ENCODE measurements around the gene PTPN14.

Gene PTPN14

DNA sequence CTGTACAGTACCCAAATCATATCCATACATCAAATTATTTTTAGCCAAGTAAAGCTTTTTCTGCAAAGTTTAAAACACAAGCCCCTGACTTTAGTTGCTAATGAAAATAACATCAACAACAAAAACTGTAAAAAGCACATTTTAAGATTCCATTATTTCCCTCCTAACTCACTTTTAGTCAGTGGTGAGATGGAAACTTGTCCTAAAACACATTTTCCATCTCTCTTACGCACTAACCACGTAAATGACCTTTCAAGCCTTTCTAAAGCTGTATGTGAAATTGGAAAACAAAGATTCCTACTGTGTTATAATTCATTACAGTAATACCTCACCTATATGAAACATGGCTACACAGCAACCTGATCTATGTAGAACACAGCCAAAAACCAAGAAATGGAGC is 77.5 kb downstream of the PTPN14 start:
- DNase-seq, result no peak

DNA sequence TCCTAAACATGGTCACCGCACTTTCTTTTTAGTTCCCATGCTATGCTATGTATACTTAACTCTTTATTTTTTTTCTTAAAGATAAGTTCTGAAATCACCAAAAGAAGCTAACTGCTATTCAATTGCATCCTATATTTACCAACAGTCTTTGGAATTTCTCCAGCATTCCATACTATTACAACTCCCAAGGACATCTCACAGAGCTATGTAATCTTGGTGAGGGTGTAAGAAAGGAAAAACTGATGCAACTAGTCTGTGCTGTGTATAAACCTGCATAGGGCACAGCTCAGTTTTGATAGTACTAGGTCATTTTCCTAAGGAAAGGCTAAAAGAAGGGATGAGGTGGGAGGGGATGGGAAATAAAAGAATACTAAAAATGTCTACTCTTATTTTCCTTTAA is 78.0 kb downstream of the PTPN14 start:
- DNase-seq, result no peak

DNA sequence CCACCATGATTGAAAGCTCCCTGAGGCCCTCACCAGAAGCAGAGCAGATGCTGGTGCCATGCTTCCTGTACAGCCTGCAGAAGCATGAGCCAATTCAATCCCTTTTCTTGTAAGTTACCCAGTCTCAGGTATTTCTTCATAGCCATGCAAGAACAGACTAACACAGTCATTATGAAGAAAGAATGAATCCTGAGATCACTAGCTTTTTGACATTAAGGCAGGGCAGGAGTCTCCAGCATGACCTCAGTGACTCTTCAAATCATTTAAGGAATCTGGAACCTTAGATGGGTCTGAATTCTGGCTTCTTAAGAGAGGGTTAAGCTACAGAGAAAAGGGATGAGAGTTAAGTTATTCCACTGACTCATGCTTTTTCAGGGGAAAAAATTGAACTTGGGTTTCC is 79.0 kb downstream of the PTPN14 start:
- DNase-seq, result no peak

DNA sequence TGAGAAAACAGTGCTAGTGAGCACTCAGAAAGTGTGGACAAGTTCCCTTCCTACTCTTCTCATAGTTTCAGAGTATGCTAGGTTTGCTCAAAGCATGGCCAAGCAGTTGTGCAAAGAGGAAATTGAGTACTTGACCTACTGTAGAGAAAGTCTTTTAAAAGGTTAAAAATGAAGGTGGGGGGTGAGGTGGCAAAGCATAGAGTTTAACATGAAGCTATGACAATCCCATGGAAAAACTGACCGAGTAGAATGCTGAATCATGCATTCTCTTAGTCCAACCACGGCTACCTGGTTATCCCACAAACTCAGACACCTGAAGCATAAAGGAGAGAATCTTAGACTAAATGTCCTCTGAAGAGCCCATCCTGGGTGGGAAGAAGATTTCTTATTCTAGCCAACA is 79.9 kb downstream of the PTPN14 start:
- DNase-seq, result no peak

DNA sequence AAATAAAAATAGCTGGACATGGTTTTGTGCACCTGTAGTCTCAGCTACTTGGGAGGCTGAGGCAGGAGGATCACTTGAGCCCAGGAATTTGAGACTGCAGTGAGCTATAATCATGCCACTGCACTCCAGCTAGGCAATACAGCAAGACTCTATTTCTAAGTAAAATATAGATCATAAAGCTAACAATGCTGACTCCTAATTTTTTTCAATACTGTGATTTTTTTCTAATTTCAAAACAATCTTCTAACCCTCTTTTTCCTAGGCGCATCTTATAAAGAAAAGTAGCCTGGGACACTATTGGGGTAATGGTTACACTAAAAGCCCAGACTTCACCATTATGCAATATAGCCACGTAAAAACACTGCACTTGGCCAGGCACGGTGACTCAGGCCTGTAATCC is 81.3 kb downstream of the PTPN14 start:
- DNase-seq, result no peak

DNA sequence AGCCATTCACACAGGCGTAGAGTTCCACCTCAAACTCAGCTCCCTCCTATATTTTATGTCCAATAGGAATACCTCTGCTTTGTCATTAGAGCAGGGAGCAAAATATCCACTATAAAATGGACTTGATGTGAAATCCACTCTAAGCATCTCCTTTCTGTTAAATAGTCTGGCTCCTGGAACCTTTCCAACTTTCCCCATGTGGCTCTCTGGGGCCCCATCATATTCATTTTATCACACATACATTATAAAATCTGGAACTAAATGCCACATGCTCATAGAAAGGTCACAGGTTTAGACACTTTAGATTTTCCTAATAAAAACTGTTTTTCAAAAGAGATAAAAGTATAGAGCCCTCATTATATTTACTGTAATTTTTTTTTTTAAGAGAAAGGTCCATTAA is 82.1 kb downstream of the PTPN14 start:
- no peak for DNase-seq

DNA sequence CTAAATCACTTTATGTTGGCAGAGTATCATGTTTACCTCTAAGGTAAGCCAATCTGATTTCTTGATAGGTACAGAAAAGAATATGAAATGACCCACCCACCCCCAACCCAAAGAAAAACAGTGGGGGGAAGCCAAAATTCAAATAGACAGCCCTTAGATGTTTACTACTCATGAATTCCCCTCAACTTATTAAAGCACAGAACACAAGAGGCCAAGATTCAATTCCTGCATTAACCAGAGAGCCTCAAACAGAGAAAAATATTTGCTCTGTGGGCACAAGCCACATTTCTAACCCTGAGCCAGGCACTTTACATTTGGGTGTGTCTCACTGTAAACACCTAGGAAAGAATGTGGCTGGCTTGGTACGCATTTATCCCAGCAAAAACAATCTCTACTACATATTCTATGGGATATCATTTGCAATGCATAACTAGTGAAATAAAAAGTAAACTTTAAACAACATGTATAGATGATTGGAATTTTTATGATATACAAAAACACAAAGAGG is 84.3 kb downstream of the PTPN14 start:
- DNase-seq, result no peak

DNA sequence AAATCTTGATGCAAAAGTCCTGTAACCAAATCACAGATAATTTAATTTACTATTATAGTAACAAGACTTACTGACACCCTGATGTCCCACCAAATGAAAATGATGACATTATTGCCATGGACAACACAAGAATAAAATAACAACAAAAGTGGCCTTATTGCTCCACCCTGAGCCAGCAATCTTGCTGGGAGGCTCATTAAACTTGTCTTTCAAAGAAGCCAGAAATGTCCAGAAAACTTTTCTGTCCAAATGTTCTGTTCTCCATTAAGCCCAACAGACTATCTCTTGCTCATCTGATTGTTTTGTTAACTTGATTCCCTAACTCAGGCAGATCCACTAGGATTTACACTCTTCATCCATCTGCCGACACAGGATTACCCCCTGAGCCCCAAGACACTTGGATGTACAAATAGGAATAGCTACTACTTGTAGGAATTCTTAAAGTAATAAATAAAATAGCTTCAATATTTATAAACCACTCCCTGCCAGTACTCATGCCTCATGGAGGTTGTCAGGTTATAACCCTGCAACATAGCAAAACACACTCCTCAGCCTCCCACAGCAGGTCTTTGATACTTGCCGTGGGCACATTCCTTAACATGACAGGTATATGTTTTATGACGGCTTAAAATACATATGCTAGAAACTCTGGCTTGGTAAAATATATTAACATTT is 84.9 kb downstream of the PTPN14 start:
- DNase-seq, result no peak

DNA sequence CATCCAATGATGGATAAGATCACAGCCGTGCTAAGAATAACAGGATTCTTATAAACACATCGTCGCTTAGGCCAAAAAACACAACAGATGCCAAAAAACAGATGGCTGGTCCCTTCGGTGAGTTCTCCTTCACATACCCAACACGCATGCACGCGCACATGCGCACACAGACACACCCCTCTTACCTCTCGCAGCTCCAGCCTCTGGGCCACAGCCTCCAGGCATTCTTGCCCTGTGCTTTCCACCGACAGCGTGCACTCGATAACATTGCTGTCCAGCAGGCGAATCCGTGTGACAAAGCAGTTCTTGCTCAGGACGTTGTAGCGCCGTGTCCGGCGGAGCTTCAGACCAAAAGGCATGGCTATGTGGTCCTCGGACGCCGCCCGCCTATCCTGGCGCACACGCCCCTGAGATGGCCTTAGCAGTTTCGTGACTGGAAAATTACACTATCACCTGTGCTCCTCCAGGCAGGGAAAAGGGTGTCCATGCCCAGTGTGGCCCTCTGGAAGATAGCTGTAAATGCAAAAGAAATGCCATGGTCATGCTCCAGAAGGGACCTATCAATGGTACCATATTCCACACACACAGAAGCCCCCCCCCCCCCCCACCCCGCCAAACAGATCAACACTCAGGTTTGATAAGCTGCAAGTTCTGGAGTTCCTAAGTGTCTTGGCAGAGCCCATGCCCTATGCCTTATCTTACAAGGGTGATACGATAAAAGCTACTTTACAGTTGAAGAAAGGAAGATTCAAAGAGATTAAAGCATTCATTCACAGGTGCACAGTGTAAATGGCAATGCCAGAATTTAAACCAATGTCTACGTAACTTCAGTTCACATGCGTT is 86.7 kb downstream of the PTPN14 start:
- no peak for DNase-seq

DNA sequence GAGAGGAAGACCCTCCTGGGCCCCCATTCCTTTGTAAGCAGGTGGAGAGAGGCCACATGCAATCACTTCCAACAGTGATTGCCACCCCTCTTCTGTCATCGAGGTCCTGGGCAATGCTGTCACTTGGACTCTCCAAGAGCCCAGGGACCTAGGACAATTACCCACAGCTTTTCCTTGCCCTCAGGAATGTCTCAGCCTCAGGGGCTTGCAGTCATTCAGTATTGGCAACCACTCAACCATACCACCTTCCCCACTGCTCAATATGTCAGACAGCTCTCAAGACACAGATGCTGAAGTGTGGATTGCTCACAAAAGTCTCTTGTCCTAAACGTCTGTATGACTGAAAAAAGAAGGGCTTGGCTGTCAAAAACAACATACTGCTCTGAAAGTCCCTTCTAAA is 87.8 kb downstream of the PTPN14 start:
- DNase-seq, result no peak

DNA sequence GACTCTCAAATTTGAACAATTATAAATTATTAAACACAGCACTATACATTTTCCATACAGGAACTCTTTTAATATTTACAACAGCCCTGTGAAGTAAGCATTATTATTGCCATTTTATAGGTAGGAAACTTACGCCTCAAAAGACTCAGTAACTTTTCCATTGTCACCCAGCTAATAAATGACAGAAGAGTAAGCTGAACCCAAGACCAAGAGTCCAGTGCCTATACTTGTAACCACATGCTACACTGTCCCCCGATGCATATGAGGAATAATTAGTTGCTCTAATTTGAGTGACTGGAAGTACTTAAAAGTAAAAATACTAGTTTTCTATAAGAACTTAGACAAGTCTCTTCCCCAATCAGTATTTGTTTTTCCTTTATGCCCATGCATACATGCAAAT is 88.5 kb downstream of the PTPN14 start:
- no peak for DNase-seq

DNA sequence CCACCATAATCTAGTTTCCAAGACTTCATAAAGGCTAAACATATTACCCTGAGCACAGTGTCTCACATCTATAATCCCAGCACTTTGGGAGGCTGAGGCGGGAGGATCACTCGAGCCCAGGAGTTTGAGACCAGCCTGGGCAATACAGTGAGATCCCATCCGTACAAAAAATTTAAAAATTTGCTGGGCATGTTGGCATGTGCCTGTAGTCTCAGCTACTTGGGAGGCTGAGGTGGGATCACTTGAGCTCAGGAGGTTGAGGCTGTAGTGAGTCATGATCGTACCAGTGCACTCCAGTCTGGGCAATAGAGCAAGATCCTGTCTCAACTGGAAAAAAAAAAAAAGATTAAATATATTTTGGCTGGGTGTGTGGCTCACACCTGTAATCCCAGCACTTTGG is 90.1 kb downstream of the PTPN14 start:
- no peak for DNase-seq

DNA sequence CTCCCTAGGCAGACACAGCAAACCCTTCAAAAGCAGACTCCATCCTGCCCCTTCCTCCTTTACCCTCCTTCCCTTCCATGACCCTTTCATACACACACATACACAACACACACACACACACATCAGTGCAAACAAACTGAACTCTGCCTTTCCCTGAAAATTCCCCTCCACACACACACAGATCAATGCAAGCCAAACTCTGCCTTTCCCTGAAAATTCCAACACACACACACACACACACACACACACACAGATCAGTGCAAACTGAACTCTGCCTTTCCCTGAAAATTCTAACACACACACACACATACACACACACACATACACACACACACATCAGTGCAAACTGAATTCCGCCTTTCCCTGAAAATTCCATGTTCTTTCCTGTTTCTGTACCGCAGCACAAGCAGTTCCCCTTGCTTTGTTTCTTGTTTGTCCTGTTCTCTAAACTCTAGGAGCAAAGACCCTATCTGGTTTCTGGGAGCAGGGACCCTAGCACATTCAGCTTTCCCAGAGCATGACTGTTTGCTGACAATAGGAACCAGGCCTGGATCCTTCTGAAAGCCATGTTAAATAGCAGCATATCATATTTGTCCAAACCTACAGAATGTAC is 91.0 kb downstream of the PTPN14 start:
- no peak for DNase-seq

DNA sequence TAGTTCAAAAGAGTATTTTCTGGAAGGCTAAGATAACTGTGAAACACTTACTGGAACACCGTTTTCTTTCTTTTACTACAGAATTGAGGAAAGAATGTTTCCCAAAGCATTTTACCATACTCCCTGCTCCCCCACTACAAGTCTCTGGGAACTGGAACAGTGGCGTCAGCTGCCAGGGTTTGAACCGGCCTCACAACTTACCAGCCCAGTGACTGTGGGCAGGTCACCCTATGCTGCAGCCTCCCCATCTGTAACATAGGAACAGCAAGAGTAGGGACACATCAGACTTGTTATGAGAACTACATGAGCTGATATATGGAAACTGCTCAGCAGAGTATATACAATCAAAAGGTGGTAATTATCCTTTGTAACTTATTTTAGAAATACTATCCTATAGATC is 91.5 kb downstream of the PTPN14 start:
- DNase-seq, result no peak

DNA sequence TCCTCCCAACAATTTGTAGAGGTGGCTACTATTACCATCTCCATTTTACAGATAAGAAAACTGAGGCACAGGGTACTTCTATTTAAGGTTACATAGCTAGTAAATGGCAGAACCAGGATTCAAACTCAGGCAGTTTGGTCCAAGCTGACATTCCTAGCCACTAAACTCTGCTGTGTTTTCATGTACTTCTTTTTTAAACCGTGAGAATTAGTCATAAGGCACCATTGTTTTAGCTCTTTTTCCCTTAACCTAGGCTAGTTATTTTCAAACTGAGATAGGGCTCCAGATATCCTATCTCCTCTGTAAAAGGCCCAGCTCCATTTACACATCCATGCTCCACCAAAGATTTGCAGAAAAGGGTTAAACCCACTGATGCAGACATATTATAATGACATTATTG is 92.9 kb downstream of the PTPN14 start:
- DNase-seq, result no peak

DNA sequence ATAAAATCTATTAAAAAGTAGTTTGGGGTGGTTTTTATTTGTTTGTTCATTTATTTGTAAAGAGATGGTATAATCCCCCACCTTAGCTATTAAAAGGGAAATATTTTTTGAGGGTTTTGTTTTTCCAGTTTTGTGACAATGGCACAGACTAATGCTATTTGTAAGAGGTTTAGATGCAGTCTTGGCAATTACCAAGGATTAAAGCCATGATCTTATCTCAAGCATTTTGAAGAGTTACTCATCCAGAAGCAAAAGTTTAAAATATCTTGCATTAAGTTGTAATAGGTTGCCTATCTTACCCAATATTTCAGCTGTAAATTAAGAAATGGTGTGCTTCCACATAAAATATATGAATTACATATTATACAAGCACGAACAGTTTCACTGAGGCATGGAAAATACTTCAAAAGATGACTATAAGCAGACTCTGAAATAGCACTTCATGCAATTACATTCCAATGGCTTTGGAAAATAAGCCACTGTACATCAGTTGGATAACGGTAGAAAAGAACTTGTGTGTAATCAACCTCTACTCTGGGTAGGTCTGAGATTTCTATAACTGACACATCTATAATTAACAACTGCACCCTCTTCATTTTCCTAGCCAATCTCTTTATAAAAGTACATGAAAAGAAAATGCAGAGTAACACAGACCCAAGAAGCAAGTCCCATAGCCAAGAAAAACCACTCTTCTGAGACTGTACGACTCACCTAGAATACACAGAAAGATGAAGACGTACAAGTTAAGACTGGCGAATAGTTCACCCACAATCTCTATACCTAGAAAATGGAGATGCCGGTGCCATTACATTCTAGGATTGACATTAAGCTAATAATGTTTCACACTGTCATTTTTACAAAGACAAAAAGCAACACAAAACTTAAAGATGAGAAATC is 95.2 kb downstream of the PTPN14 start:
- DNase-seq, result no peak

DNA sequence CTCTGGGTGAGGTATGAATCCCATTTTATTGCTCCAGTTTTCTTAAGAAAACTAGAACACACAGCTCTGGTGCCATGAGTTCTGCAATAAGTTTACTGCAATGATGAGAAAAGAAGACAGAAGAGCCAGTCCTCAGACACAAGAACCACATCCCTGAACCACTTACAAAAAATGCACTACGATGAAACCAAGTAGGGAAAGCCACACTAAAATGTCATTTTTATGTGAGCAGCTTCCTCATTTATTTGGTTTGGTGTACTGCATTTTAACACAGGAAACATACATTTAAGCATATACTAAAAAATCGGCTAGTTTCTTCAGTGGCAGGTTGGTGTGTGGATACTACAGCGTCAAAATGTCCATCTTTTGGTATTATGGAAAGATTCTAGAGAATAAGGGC is 95.9 kb downstream of the PTPN14 start:
- DNase-seq, result no peak

DNA sequence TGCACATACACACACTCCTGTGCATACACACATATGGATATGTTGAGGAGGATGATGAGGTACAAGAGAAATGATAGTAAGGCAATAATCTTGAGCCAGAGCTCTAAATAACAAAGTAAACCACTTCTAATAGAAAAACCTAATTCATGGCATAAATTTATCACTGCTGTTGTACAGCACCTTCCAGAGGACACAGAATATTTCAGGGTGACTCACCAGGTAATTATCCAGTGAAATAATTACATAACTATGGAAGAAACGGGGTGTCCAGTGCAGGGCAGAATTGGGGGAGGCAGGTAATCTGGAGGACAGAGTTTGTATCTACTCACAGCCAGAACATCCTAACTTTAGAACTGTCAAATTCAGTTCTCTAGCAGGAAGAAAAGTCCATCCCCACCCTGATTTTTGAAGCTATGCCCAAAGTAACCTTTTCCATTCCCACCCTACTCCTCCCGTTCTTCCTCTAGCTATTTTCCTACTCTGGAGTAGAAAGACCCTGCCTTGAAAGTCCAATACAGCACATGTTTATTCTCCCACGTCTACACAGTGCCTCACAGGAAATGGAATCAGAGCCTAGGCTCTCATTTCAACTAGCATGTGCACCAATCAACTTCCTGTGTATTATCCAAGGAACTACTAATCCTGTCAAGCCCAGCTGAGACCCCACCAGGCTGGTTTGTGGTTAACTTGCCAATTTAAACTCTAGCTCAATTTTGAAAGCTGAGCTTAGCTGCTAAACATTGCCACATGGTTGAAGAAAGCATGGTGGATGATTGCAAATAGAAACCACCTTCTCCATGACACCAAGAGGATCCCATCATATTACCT is 96.6 kb downstream of the PTPN14 start:
- no peak for DNase-seq

DNA sequence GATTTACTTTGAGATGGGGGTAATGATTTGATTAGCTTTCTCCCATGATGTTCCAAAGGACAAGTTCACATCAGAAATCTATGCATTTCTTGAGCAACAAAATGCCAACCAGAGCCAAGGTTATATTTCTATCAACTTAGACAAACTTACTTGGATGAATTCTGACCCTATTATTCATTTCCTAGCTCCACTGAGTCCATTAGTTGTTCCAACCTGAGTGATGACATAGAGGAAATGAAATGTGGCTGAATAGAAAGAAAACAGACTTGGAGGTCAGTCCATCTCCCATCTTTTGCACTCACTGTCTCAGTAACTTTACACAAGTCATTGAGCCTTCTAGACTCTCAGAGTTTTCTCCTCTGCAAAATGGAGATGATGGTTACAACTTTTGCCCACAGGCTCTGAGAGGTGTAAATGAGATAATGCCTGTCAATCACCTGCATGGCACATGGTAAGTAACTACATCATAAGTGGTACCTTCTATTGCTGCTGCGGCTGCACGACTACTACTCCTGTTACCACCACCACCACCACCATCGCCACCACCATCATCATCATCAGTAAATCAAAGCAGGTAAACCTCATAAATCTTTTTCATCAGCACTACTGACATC is 98.2 kb downstream of the PTPN14 start:
- DNase-seq, result no peak

DNA sequence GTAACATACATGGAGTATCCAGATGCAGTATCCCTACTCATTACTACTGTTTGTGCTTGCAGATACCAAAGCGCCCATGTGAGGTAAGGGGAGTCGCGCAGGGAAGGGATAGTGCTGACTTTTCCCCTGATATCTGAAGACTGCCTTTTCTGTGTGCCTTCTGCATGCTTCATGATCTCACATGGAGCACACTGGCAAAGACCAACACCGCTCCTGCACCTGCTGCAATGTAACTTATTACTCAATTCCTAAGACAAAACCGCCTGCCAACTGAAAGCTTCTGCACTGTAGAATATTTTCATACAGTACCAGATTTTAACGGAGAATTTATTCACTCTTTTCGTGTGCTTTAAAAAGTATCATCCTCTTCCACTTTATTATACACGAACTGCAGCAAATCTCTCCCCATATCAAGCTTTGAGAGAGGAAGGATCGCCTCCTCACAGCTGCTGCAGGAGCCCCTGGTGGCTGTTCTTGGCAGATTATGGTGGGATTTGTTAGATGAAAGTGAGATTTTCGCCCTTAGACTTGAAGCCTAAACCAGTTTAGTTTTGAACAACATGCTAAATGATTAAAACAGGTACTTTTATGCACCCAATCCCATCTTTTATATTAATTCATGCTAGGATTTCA is 99.1 kb downstream of the PTPN14 start:
- DNase-seq, result no peak

DNA sequence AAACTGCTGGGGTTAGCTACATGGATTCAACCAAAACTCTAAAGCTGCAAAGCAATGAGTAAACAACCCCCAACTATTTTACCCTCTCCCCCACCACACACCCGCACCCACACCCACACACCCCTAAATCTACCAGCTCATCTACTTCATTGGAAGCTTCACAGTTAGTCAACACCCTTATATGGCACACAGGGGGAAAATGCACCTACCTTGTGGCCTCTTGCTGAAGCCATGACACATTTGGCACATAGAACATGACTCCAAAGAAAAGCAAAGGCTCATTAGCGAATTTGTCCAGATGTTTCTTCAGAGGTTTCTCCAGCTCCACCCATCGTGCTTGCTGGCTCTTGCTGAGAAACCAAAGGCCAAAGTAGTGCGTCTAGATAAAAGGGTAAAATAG is 99.8 kb downstream of the PTPN14 start:
- DNase-seq, result no peak

Measured in effector CD8-positive, alpha-beta T cell (primary cell).